Stomach (tissue), 9 donors: ENCODE data around the gene TMEM132C. TPM values are rescaled to one million over a fixed set of nuclear protein-coding genes. Genes with fewer than 3 reads are reported as not detected.

Experiments
- DNase-seq, 2 donors: peaks; one replicate each; pipeline versions ENCODE4 v3.0.0 to v3.0.0-alpha.2; 2013 to 2019
- H3K27ac ChIP-seq, 5 donors: fragments of 200-600 bp in 4 of 5; sonication (generic) in 4 of 5; one replicate each; pipeline ENCODE4 v1.5.1; 2013 to 2019; ENCODE audit warnings: mild to moderate bottlenecking in 1 of 5, moderate library complexity in 1 of 5
- H3K27me3 ChIP-seq, 3 donors: fragments of 200-600 bp; sonication (generic); one replicate each; pipeline ENCODE4 v1.5.1; 2017 to 2019; ENCODE audit warnings: mixed run types in 1 of 3
- H3K36me3 ChIP-seq, 4 donors: fragments of 200-600 bp; sonication (generic); 1 replicate in 3 of 4; 2 replicates in 1 of 4; pipeline ENCODE4 v1.5.1; 2016 to 2019
- H3K4me1 ChIP-seq, 4 donors: fragments of 200-600 bp; sonication (generic); one replicate each; pipeline ENCODE4 v1.5.1; 2016 to 2019
- H3K4me3 ChIP-seq, 4 donors: fragments of 200-600 bp; sonication (generic) in 3 of 4; one replicate each; pipeline ENCODE4 v1.5.1; 2016 to 2019; ENCODE audit warnings: mild to moderate bottlenecking in 1 of 4
- H3K9me3 ChIP-seq, 4 donors: fragments of 200-600 bp; sonication (generic); one replicate each; pipeline ENCODE4 v1.5.1; 2016 to 2019
- CTCF ChIP-seq, 7 experiments: fragments of 450-650 bp in 4 of 7; fragments of 200-600 bp in 3 of 7; sonication (generic) in 3 of 7; IDR thresholded peaks; one replicate each; pipeline ENCODE4 v1.5.1; 2016 to 2019; ENCODE audit warnings: antibody characterized with exemption in 7 of 7, control low read depth in 2 of 7, mild to moderate bottlenecking in 1 of 7
- EP300 ChIP-seq: sonication (generic); formaldehyde crosslinking; IDR thresholded peaks from one replicate; pipeline ENCODE4 v1.6.1; 2017; ENCODE audit warnings: antibody characterized with exemption
- POLR2A ChIP-seq, 4 donors: fragments of 450-650 bp; IDR thresholded peaks; one replicate each; pipeline ENCODE4 v1.6.1; 2016; ENCODE audit warnings: antibody characterized with exemption in 4 of 4, control low read depth in 2 of 4, mild to moderate bottlenecking in 1 of 4, moderate library complexity in 1 of 4
- POLR2AphosphoS5 ChIP-seq, 3 donors: sonication (generic); formaldehyde crosslinking; IDR thresholded peaks; one replicate each; pipeline ENCODE4 v1.6.1; 2016; ENCODE audit warnings: antibody characterized with exemption in 3 of 3
- WGBS, 5 donors: extraction: QIAGEN DNeasy Blood & Tissue Kit in 3 of 5; methylation state at CpG; one replicate each; pipeline versions ENCODE4 v1.1.5 to v1.1.7; 2013 to 2018; 5-methylcytosine and 5-hydroxymethylcytosine counted together
- intact Hi-C: fragments of 100-400 bp; cut with DNase I; formaldehyde crosslinking; loops from one replicate; pipeline ENCODE4 v1.15.1; 2023; ENCODE audit warnings: low total_unique reads
- polyA plus RNA-seq, 3 donors: library from polyadenylated mRNA; stranded (reverse); fragments of 200-250 nt; gene quantifications; one replicate each; pipeline ENCODE4 v1.2.3, GENCODE V29; 2013
- total RNA-seq, 5 donors: library from RNA; depleted of rRNA; stranded (reverse); fragments of >200 nt; gene quantifications; one replicate each; pipeline versions ENCODE4 v1.1.0 to v1.2.3, GENCODE V29; 2014 to 2016
- donor health status: healthy with polysubstance abuse.
- donor health status: Bipolar disorder and iron deficiency.
- donor health status: healthy.

The TMEM132C gene
- total and polyA plus RNA-seq, 8 donors: under 0.01 to 12.8 (median 0.94) TPM

- Histone ChIP-seq H3K9me3 (peaks cover 0 to 15% (median 9%) of the 10 kb centered on the region in 4 donors), H3K27me3 (peaks cover 0 to 21% (median 0%) of the 10 kb centered on the region in 3 donors), H3K27ac (no peak overlapping the region), H3K4me3 (no peak overlapping the region), H3K36me3 (no peaks in the 10 kb centered on the region), H3K4me1 (no peaks in the 10 kb centered on the region)
- intact Hi-C loops: no loop called here
- TF ChIP-seq CTCF (IDR thresholded peaks at IDR 0.05) (no peak), POLR2A (IDR thresholded peaks at IDR 0.05) (no peak), POLR2AphosphoS5 (IDR thresholded peaks at IDR 0.05) (no peak), EP300 (no peak)
- WGBS, 5 donors: 71 to 84% (median 81%) methylated on average over 3 of the region's 3 CpGs
- DNase-seq: no peak
Measured at GRCh38 chr12:128336204-128337070, 69.5 kb downstream of the TMEM132C start.

- Histone ChIP-seq H3K36me3 (no peaks in the 10 kb centered on the region), H3K4me1 (no peaks in the 10 kb centered on the region), H3K4me3 (no peak overlapping the region), H3K27ac (no peak overlapping the region), H3K9me3 (peaks cover 0 to 19% (median 11%) of the 10 kb centered on the region in 4 donors), H3K27me3 (peaks cover 0 to 26% (median 0%) of the 10 kb centered on the region in 3 donors)
- TF ChIP-seq CTCF (IDR thresholded peaks at IDR 0.05) (no peak), POLR2AphosphoS5 (IDR thresholded peaks at IDR 0.05) (no peak), EP300 (no peak), POLR2A (IDR thresholded peaks at IDR 0.05) (no peak)
- no peak for DNase-seq
- intact Hi-C loops: no loop called here
- 32 to 56% (median 39%) methylated on average over 4 of the region's 4 CpGs for WGBS, 5 donors
Measured at GRCh38 chr12:128337071-128337345, 70.0 kb downstream of the TMEM132C start.

GRCh38 chr12:128337431-128338170 is 70.6 kb downstream of the TMEM132C start:
- intact Hi-C loops: no loop called here
- Histone ChIP-seq H3K27me3 (peaks cover 0 to 28% (median 0%) of the 10 kb centered on the region in 3 donors), H3K4me1 (no peaks in the 10 kb centered on the region), H3K4me3 (no peak overlapping the region), H3K27ac (no peak overlapping the region), H3K9me3 (peaks cover 0 to 25% (median 13%) of the 10 kb centered on the region in 4 donors), H3K36me3 (no peaks in the 10 kb centered on the region)
- no peak for TF ChIP-seq POLR2A (IDR thresholded peaks at IDR 0.05)
- no peak for TF ChIP-seq POLR2AphosphoS5 (IDR thresholded peaks at IDR 0.05)
- no peak for TF ChIP-seq CTCF (IDR thresholded peaks at IDR 0.05)
- TF ChIP-seq EP300: no peak
- DNase-seq: no peak
- WGBS, 5 donors: 10 to 15% (median 14%) methylated on average over 10 of the region's 10 CpGs

- H3K9me3 ChIP-seq: peaks cover 0 to 27% (median 16%) of the 10 kb centered on the region in 4 donors
- peak in 1 of 2 donors; percentile 50 for DNase-seq
- H3K27ac ChIP-seq: no peak overlapping the region
- H3K27me3 ChIP-seq: peaks cover 0 to 28% (median 0%) of the 10 kb centered on the region in 3 donors
- H3K4me3 ChIP-seq: no peak overlapping the region
- no peaks in the 10 kb centered on the region for H3K36me3 ChIP-seq
- TF ChIP-seq POLR2A (IDR thresholded peaks at IDR 0.05) (no peak), EP300 (no peak), CTCF (IDR thresholded peaks at IDR 0.05) (no peak), POLR2AphosphoS5 (IDR thresholded peaks at IDR 0.05) (no peak)
- intact Hi-C loops: no loop called here
- H3K4me1 ChIP-seq: no peaks in the 10 kb centered on the region
- 13 to 22% (median 16%) methylated on average over 9 of the region's 9 CpGs for WGBS, 5 donors
Measured at GRCh38 chr12:128338386-128339125, 71.6 kb downstream of the TMEM132C start.
